ENCODE results near the gene RELCH.
"Not testable (repeated sequence)": the region's sequence is repeated elsewhere in the genome, so short reads cannot be mapped to it uniquely, and the experiment has no call there.

The RELCH gene, protein sequence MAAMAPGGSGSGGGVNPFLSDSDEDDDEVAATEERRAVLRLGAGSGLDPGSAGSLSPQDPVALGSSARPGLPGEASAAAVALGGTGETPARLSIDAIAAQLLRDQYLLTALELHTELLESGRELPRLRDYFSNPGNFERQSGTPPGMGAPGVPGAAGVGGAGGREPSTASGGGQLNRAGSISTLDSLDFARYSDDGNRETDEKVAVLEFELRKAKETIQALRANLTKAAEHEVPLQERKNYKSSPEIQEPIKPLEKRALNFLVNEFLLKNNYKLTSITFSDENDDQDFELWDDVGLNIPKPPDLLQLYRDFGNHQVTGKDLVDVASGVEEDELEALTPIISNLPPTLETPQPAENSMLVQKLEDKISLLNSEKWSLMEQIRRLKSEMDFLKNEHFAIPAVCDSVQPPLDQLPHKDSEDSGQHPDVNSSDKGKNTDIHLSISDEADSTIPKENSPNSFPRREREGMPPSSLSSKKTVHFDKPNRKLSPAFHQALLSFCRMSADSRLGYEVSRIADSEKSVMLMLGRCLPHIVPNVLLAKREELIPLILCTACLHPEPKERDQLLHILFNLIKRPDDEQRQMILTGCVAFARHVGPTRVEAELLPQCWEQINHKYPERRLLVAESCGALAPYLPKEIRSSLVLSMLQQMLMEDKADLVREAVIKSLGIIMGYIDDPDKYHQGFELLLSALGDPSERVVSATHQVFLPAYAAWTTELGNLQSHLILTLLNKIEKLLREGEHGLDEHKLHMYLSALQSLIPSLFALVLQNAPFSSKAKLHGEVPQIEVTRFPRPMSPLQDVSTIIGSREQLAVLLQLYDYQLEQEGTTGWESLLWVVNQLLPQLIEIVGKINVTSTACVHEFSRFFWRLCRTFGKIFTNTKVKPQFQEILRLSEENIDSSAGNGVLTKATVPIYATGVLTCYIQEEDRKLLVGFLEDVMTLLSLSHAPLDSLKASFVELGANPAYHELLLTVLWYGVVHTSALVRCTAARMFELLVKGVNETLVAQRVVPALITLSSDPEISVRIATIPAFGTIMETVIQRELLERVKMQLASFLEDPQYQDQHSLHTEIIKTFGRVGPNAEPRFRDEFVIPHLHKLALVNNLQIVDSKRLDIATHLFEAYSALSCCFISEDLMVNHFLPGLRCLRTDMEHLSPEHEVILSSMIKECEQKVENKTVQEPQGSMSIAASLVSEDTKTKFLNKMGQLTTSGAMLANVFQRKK

DNA sequence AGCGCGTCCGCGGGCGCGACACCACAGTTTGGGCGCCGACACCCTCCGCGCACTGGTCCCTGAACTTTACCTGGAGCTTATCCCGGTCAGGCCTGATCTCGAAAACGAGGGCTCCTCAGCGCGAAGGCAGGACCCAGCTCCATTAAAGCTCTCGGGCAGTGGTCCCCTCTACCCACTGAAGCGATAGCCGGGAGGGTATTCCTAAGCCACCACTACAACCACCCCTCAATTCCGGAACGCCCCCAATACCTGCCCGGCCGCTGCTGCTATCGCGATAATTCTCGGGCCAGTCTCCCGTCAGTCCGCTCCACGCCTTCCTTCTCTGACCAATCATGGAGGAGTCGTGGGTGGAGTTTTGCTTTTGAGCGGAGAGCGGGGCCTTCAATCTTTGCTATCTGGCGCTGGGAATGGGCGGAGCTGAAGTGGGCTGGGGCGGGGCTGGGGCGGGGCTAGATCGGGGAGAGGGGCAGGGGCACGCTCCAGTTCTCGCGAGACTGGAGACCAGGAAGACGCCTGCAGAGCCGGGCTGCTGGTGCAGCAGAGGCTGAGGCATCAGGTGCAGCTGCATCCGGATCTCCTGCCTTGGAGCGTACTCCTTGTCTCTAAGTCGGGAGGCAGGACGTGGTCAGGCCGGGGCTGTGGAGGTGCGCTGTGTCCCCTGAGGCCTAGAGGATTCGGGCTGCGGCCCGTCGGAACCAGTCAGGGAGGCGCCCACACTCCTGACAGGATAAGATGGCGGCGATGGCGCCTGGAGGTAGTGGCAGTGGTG is at the start of gene RELCH, which contains the start of gene PIGN:
Gene RELCH (plus strand): TSS at position 482 of the 769 bp plus-strand sequence. CDS start 251 bp downstream, at position 733.
Gene PIGN (minus strand): TSS at position 283 of the 769 bp plus-strand sequence. CDS start 25,703 bp downstream, outside the sequence.
- DNase-seq (ENCODE audit: low read depth), result peak; percentile 85

DNA sequence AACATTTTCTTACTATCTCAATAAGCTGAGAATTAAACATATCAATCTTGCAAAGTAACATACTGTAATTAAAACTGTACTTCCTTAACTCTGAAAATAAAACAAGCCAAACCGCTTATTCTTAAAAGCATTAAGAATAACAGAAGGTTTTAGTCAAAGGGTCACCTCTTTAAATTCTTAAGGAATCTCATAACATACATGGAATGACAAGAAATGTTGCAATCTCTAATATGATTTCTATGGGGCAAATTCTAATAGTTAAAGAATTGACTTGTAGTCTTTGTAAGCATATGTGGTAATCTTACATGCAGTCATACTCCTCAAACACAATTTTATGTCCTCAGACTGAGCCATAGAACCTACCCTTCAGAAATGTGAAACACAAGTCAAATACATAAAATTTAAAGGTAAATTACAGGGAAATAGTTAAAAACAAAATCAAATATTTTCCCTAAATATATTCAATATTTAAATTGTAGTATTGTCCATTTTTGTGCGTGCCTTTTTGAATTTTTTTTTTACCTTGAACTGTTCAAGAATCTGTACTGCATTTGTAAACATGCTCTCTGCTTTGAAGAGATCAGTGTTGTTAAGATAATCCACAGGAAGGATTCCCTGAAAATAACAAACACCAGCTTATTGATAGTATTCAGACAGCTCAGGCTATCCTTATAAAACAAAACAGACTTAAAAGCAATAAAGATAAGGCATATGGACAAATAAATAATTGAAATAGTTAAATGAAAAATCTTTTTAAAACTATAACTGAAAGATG is 48.4 kb upstream of the RELCH start:
- no peak for DNase-seq (ENCODE audit: low read depth)

DNA sequence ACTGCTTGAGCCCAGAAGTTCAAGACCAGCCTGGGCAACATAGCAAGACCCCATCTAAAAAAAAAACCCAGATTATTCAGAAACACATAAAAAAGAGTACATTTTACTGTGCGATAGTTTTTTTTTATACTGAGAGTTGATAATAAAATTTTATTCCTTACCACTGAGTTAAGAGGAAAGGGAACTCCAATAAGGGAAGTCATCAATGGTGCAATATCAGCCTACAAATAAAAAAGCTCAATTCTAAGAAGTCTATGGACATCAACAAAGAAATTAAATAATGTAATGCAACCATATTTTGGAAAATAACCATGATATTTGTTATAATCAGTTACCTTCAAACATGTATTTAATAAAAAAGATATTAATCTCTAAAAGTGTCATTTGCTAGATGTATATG is 46.8 kb upstream of the RELCH start:
- DNase-seq (ENCODE audit: low read depth), result no peak

DNA sequence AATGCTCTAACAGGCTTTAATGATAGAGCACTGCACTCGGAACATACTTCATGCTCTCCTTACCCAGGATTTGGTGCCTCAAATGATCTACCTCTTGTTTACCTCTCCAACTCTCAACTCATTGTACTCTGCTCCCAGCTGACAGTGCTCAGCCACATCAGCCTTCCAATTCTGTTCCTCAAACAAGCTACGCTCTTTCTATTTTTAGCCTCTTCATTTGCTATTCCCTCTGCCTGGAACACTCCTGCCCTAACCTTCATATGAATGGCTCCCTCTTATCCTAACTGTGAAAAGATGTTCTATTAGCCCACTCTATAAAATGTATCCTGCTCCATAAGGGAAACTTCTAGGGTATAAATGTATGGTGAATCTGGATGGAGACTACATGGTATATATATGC is 42.7 kb upstream of the RELCH start:
- no peak for DNase-seq (ENCODE audit: low read depth)

DNA sequence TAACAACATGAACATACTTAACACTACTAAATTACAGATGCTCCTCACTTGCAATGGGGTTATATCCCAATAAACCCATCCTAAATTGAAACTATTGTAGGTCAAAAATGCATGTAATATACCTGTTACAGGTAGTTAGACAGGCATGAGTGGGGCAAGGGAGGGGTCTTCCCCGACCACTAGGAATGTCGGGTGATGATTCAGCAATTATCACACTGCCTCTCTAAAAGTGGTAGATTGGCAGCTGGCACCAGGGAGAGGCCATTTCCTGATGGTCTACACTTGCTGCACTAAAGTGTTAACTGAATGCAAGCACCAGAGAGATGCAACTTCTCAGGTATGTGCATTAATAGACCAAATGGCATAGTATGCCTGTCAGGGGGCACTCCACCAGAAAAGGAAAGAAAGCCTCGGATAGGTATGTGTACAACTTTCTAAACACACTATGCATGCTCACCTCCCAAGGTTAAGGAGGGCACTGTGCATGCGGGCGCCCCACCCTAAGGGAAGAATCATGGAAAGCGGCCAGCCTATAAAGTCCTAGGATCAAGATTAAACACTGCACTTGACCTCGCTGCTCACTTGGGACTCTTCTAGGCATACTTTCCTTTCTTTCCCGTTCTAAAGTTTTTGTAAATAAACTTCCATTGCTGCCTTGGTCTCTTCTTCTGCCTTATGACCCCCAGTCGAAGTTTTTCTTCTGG is 35.8 kb upstream of the RELCH start:
- no peak for DNase-seq (ENCODE audit: low read depth)

DNA sequence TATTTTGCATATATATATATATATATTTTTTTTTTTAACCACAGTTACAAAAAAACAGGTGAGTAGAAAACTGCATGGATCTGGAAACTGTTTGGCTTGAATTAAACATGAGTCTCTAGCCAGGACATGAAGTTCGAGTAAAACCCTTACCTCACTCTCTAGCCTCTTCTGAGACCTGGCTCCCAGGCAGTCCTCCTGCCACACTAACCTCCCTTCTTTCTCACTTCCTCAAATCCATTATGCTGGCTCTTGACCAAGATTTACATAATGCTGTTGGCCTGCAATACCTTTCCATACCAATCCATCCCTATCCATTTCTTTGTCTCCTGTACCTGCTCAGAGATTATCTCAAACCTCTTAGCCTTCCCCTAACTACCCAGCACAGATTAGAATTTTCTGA is 34.2 kb upstream of the RELCH start:
- DNase-seq (ENCODE audit: low read depth), result no peak

DNA sequence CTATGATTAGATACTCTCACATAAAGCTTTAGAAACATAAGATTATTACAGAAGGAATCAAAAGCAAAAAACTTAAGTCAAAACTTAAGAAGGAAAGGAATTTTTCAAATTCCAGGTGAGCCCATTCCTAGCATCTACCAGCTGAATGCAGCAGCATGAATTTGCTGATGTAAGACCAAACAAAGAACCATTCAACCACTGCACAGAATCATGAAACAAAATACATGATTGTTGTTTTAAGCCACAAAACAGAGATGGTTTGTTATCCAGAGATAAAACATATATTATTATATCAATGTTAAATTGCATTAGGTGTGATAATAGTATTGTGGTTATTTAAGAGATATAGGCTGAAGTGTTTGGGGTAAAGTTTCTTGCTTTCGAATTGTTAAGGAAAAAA is 29.2 kb upstream of the RELCH start:
- no peak for DNase-seq (ENCODE audit: low read depth)

DNA sequence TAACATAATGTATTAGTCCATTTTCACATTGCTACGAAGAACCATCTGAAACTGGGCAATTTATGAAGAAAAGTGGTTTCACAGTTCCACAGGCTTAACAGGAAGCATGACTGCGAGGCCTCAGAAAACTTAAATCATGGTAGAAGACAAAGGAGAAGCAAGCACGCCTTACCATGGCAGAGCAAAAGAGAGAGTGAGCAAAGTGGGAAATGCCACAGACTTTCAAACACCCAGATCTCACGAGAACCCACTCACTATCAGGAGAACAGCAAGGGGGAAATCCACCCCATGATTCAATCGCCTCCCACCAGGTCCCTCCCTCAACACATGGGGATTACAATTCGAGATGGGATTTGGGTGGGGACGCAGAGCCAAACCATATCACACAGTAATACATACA is 22.7 kb upstream of the RELCH start:
- DNase-seq (ENCODE audit: low read depth), result no peak

DNA sequence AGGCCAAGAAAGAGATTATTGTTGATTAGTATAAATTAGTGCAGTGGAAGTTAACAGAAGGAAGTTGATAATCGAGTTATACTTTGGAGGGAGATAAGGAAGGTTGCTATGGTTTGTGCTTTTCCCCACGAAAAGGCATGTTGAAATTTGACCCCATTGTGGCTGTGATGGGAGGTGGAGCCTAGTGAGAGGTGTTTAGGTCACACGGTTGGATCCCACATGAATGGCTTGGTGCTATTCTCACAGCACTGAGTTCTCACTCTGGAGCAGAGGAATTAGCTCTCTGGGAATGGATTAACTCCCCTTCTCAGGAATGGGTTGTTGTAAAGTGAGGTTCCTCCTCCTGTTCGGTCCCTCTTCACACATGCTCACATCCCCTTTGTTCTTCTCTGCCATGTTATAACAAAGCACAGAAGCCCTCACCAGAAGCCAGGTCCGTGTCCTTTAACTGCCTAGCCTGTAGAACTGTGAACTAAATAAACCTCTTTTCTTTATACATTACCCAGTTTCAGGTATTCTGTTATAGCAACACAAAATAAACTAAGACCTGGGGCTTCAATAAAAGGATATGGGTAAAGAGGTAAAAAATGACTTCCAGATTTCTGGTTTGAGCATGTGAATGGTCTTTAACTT is 22.1 kb upstream of the RELCH start:
- no peak for DNase-seq (ENCODE audit: low read depth)

DNA sequence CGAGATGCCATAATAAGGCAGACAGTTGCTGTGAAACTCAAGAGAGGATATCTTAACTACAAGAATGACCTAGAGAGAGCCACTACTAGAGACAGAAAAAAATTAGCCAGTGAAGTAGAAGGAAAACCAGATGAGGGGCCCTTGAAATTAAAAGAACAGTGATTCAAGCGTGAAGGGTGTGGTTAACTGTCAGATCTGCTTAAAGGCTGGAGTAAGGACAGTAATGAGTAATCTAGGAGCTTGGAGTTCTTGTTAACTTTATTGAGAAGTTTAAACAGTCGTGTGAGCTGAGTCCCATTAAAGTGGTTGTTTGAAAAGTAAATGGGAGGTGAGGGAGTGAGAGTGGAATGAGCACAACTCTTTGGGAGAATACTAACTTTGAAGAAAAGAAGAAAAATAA is 21.5 kb upstream of the RELCH start:
- no peak for DNase-seq (ENCODE audit: low read depth)

DNA sequence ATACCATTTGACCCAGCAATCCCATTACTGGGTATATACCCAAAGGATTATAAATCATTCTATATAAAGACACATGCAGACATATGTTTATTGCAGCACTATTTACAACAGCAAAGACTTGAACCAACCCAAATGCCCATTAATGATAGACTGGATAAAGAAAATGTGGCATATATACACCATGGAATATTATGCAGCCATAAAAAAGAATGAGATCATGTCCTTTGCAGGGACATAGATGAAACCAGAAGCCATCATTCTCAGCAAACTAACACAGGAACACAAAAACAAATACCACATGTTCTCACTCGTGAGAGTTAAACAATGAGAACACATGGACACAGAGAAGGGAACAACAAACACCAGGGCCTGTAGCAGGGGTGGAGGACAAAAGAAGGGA is 20.5 kb upstream of the RELCH start:
- DNase-seq (ENCODE audit: low read depth), result not testable (repeated sequence)

DNA sequence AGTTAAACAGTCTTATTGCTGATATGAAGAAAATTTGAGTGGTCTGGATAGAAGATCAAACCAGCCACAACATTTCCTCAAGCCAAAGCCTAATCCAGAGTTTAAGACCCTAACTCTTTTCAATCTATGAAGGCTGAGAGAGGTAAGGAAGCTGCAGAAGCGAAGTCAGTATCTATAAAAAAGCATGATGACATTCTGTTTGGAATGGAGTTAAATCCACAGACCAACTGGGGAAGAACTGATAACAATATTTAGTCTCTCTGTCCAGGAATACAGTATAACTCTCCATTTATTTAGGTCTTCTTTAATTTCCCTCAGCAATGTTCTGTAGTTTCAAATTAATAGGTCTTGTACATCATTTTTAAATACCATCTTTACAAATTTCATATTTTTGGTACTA is 16.2 kb upstream of the RELCH start:
- DNase-seq (ENCODE audit: low read depth), result no peak

DNA sequence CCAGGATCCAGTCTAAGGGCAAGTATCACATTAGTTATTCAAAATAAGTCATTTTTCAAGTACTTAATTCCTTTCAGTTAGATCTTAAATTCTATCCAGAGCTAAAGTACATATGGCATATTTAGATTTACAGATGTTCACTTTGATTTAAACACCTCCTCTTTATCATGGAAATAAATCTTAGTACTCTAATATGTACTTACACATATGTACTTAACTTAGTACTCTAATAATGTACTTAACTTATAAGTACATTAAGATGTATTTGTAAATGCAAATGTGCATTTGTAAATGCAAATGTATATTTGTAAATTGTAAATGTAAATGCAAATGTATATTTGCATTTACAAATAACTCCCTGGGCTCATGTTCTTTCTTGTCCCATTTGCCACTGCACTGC is 14.8 kb upstream of the RELCH start:
- DNase-seq (ENCODE audit: low read depth), result no peak

DNA sequence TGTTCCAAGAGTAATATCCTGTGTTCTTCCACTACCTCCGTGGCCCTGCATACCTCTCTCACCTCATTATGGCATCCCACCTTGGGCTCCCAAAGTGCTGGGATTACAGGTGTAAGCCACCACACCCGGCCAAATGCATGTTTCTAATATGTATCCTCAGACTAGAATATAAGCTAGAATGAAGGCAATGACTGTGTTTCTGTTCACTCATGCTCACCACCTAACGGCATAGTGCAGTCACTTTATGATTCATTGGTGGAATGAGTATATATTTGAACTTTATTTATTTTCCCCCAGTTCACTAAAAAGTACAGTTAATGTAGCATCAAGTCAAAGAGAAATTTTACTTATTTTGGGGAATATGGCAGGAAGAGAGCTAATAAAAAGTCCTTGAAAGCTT is 11.5 kb upstream of the RELCH start:
- no peak for DNase-seq (ENCODE audit: low read depth)

DNA sequence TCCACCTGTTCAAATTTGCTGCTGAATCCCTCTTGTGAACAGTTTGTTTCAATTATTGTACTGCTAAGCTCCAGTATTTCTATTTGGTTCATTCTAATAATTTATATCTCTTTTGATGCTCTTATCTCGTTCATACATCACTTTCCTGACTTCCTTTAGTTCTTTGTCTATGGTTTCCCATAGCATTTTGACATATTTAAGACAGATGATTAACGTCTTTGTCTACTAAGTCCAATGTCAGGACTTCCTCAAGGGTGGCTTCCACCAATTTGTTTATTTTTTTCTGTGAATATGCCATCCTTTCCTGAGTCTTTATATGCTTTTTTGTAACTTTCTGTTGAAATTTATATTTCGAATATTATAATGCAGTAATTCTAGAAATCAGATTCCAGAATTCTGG is 9.8 kb upstream of the RELCH start:
- no peak for DNase-seq (ENCODE audit: low read depth)

DNA sequence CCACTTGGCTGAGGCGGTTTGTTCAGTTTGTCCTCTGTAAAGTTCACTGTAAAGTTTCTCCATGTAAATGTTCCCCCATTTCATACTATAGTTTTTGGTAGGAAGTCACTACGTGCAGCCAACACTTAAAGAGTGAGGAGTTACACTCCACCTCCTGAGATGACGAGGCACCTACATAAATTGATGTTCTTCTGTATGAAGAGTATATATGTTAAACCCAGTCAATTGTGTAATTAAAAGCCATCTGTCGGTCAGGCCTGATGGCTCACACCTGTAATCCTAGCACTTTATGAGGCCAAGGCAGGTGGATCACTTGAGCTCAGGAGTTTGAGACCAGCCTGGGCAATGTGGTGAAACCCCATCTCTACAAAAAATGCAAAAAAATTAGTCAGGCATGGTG is 7.8 kb upstream of the RELCH start:
- DNase-seq (ENCODE audit: low read depth), result no peak

DNA sequence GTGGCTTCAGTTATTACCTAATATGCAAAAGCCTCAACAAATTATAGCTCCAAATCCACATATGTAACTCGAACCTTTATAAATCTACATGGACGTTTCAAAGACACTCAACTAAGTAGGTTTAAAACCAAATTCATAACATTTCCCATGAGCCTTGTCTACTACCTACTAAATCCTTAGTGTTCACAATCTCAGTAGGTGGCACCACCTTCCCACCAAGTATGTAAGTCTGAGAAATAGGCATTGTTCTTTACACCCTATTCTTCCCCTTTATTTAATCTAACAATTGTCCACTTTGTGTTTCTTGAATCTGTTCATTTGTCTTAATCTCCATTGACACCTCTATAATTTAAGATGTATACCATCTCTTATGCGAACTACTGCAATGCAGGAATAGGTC is 4.8 kb upstream of the RELCH start:
- no peak for DNase-seq (ENCODE audit: low read depth)

DNA sequence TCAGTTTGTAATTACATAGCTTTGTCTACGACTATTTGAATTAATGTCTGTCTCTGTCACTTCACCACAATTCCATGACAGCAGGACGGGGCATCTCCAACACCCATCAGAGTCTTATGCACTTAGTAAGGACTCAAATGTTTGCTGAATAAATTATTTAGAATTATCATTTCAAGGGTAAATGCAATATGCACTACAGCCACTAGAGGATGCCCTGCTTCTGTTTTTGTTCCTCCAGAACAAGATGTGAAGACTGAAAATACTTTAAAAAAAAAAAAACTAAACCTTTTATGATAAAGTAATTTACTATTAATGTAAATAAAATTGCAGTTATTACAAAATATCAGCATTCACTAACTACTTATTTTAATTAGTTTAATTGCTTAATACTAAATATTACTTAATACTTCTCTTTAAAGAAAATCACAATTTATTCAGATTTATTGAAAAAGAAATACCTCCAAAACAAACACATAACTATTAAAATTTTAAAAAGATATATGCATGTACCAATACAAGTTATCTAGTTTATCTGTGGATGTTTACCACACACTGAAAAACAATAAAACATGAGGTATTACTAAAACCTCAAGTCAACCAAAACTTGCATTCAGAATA is 3.4 kb upstream of the RELCH start:
- DNase-seq (ENCODE audit: low read depth), result no peak

DNA sequence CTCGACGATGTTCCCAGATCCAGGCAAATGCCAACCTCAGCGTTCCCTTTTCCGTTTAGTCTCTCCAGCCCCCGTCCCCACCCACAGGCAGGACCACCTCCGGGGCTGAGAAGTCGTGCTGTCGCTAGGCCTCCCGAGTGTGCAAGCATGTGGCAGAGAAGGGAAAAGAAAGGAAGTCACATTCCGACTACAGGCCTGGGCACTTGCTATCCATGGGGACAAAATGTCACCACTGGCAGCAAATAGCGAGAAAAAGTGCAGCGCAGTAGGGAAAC is 619 bp upstream of the RELCH start:
- no peak for DNase-seq (ENCODE audit: low read depth)

All from stimulated activated CD8-positive, alpha-beta memory T cell treated with anti-CD3 and anti-CD28 coated beads, Interleukin-7, amount 100 ng/mL, for 24 hours (primary cell).